Spleen (tissue), 11 donors: ENCODE data around the gene CACNA1D. TPM values are rescaled to one million over a fixed set of nuclear protein-coding genes. Genes with fewer than 3 reads are reported as not detected.

Source experiments
- DNase-seq: peaks from one replicate; pipeline ENCODE4 v3.0.0-alpha.2; 2020
- H3K27ac ChIP-seq, 8 donors: fragments of 200-600 bp; sonication (generic) in 7 of 8; 1 replicate in 4 of 8; 2 replicates in 4 of 8; pipeline versions ENCODE4 v1.5.0 to v1.8.0; 2016 to 2021; ENCODE audit warnings: inconsistent platforms in 4 of 8, mild to moderate bottlenecking in 4 of 8, moderate library complexity in 1 of 8
- H3K27me3 ChIP-seq, 7 donors: fragments of 200-600 bp; sonication (generic) in 6 of 7; replicated peaks in 1 of 7; 1 replicate in 4 of 7; 2 replicates in 3 of 7; pipeline versions ENCODE4 v1.5.0 to v1.8.0; 2016 to 2021; ENCODE audit warnings: inconsistent platforms in 3 of 7, mild to moderate bottlenecking in 1 of 7
- H3K36me3 ChIP-seq, 6 donors: fragments of 200-600 bp; sonication (generic) in 5 of 6; 1 replicate in 4 of 6; 2 replicates in 2 of 6; pipeline versions ENCODE4 v1.5.0 to v1.8.0; 2016 to 2021; ENCODE audit warnings: inconsistent platforms in 2 of 6
- H3K4me1 ChIP-seq, 6 donors: fragments of 200-600 bp; sonication (generic) in 5 of 6; 1 replicate in 3 of 6; 2 replicates in 3 of 6; pipeline versions ENCODE4 v1.5.0 to v1.8.0; 2016 to 2021; ENCODE audit warnings: inconsistent platforms in 3 of 6
- H3K4me3 ChIP-seq, 8 donors: fragments of 200-600 bp; sonication (generic) in 7 of 8; 1 replicate in 4 of 8; 2 replicates in 4 of 8; pipeline versions ENCODE4 v1.5.0 to v1.8.0; 2016 to 2021; ENCODE audit warnings: inconsistent platforms in 4 of 8, mild to moderate bottlenecking in 4 of 8, moderate library complexity in 2 of 8
- H3K9me3 ChIP-seq, 8 donors: fragments of 200-600 bp; sonication (generic) in 7 of 8; 1 replicate in 4 of 8; 2 replicates in 4 of 8; pipeline versions ENCODE4 v1.5.0 to v1.8.0; 2016 to 2021; ENCODE audit warnings: inconsistent platforms in 4 of 8
- POLR2A ChIP-seq, 3 donors: fragments of 450-650 bp; IDR thresholded peaks; one replicate each; pipeline ENCODE4 v1.5.1; 2017; ENCODE audit warnings: antibody characterized with exemption in 3 of 3, mild to moderate bottlenecking in 1 of 3
- POLR2AphosphoS5 ChIP-seq, 3 donors: sonication (generic); formaldehyde crosslinking; IDR thresholded peaks; one replicate each; pipeline ENCODE4 v1.5.1; 2017; ENCODE audit warnings: antibody characterized with exemption in 3 of 3
- WGBS, 5 donors: extraction: QIAGEN DNeasy Blood & Tissue Kit in 3 of 5; methylation state at CpG; one replicate each; pipeline versions ENCODE4 v1.1.5 to v1.1.7; 2013 to 2018; 5-methylcytosine and 5-hydroxymethylcytosine counted together
- intact Hi-C: fragments of 100-400 bp; cut with DNase I; formaldehyde crosslinking; loops from one replicate; pipeline ENCODE4 v1.15.0; 2023; ENCODE audit warnings: low total_unique reads
- polyA plus RNA-seq, 3 donors: library from polyadenylated mRNA; stranded (reverse); fragments of 200-250 nt; gene quantifications; one replicate each; pipeline ENCODE4 v1.2.1, GENCODE V29; 2013
- total RNA-seq, 7 donors: library from RNA; depleted of rRNA in 3 of 7; stranded (reverse); fragments of >200 nt in 3 of 7; fragmentation: NEBNext Ultra II Directional in 4 of 7; extraction: Animal tissue kit (Norgen Biotek cat#: 25700) in 4 of 7; gene quantifications; one replicate each; pipeline versions ENCODE4 v1.1.0 to v1.2.1, GENCODE V29; 2016 to 2021
- TF ChIP-seq, protein P1 (sequence below), 11 experiments: fragments of 200-600 bp in 7 of 11; fragments of 450-650 bp in 4 of 11; sonication (generic) in 4 of 11; IDR thresholded peaks in 8 of 11; conservative IDR thresholded peaks in 3 of 11; 1 replicate in 7 of 11; 2 replicates in 4 of 11; pipeline versions ENCODE4 v1.4.0 to v1.8.0; 2016 to 2021; ENCODE audit warnings: antibody characterized with exemption in 11 of 11, inconsistent platforms in 4 of 11, mild to moderate bottlenecking in 1 of 11
- donor health status: healthy with polysubstance abuse.
- donor health status: DM: no; HTN: no; CAD: no; lungs with moderate emphysema.
- donor health status: DM: no; HTN: no; CAD: no.
- donor health status: Bipolar disorder and iron deficiency.
- donor health status: healthy.
- donor health status: DM: no; HTN: no; CAD: no.
- donor health status: DM: yes; HTN: yes; CAD: no.

Gene CACNA1D
- total and polyA plus RNA-seq, 10 donors: 0.55 to 89.3 (median 19.1) TPM

DNA sequence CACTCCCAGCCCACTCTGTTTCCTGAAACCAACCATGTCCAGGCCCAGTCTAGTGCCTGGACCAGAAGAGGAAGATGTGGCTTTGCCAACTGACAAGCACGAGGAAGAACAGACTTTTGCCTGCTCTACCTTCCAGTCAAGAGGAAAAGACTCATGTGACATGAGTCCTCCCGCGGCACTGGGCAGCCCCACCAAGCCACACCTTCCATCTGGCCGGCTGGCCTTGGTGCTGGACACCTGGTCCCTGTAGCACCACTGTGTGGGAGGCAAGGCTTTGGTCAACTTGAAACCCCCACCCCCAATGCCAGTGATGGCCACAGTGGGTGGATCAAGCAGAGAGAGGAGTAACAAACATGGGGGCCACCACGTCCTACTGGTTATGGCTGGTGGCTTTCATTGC is 339.3 kb downstream of the CACNA1D start:
- H3K36me3 ChIP-seq: no peaks in the 10 kb centered on the region
- DNase-seq: no peak
- H3K27ac ChIP-seq: peak overlapping the region in 2 of 8 donors; percentile 28 to 39
- intact Hi-C loops: no loop called here
- TF ChIP-seq, protein P1, sequence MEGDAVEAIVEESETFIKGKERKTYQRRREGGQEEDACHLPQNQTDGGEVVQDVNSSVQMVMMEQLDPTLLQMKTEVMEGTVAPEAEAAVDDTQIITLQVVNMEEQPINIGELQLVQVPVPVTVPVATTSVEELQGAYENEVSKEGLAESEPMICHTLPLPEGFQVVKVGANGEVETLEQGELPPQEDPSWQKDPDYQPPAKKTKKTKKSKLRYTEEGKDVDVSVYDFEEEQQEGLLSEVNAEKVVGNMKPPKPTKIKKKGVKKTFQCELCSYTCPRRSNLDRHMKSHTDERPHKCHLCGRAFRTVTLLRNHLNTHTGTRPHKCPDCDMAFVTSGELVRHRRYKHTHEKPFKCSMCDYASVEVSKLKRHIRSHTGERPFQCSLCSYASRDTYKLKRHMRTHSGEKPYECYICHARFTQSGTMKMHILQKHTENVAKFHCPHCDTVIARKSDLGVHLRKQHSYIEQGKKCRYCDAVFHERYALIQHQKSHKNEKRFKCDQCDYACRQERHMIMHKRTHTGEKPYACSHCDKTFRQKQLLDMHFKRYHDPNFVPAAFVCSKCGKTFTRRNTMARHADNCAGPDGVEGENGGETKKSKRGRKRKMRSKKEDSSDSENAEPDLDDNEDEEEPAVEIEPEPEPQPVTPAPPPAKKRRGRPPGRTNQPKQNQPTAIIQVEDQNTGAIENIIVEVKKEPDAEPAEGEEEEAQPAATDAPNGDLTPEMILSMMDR (IDR thresholded peaks at IDR 0.05 in 8 of 11, conservative IDR thresholded peaks at IDR 0.05 in 3 of 11): no peak
- TF ChIP-seq POLR2A (IDR thresholded peaks at IDR 0.05) (no peak), POLR2AphosphoS5 (IDR thresholded peaks at IDR 0.05) (no peak)
- H3K27me3 ChIP-seq: no peaks in the 10 kb centered on the region
- no peaks in the 10 kb centered on the region for H3K9me3 ChIP-seq
- H3K4me3 ChIP-seq: no peak overlapping the region
- peaks cover 0 to 7% (median 0%) of the 10 kb centered on the region in 6 donors for H3K4me1 ChIP-seq
- WGBS, 5 donors: 36 to 79% (median 56%) methylated on average over 5 of the region's 5 CpGs

DNA sequence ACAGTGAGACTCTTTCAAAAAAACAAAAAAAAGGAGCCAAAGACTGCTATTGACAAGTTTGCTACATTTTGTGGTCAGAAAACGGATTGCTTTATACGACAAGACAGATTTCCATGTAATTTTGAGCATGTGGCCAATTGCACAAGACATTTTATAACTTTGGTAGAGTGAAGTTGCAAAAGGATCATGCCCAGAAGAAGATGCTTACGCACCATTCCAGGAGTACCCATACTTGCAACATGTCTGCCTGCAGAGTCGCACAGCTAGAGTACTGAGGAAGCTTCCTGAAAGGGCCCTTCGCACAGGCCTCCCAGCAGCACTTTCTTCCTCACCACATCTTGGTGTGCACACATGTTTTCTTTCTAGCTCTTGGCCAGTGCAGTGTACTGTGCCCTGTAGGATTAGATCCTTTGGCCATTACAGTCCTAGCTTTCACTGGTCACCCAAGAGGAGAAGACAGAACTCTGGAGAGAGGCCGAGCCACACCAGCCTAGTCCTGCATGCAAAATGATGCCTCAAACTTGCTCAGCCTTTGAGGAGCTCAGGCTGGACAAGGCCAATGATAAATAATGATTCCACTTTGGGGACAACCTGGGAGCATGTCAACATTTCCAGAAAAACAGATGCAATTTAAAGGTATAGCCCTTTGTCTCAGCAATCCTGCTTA is 340.2 kb downstream of the CACNA1D start:
- H3K4me1 ChIP-seq: peaks cover 0 to 6% (median 0%) of the 10 kb centered on the region in 6 donors
- H3K27ac ChIP-seq: peak overlapping the region in 1 of 8 donors; percentile 17
- H3K4me3 ChIP-seq: no peak overlapping the region
- TF ChIP-seq POLR2A (IDR thresholded peaks at IDR 0.05): no peak
- TF ChIP-seq POLR2AphosphoS5 (IDR thresholded peaks at IDR 0.05): no peak
- TF ChIP-seq, protein P1 (IDR thresholded peaks at IDR 0.05 in 8 of 11, conservative IDR thresholded peaks at IDR 0.05 in 3 of 11): no peak
- WGBS, 5 donors: 59 to 83% (median 75%) methylated on average over 6 of the region's 6 CpGs
- no peak for DNase-seq
- no peaks in the 10 kb centered on the region for H3K9me3 ChIP-seq
- no peaks in the 10 kb centered on the region for H3K36me3 ChIP-seq
- no peaks in the 10 kb centered on the region for H3K27me3 ChIP-seq
- intact Hi-C loops: no loop called here

DNA sequence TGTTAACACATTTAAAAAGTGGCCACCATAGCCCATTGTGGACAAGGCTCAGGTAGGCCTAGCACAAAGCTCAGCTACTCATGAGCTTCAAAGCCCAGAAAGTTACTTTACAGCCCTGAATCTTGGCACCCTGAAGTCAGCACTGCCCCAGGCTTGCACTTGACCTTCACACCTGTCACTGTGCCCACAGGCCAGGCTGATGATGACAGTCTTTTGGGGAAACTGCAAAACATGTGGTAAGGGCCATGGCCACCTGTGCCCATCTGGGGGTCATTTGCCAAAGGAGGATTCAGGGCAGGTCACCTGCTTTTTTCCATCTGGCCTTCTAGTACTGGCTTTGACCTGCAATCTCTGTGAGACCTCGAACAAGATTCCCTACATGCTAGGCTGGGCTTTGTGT is 340.8 kb downstream of the CACNA1D start:
- Histone ChIP-seq H3K9me3 (no peaks in the 10 kb centered on the region), H3K4me1 (peaks cover 0 to 6% (median 0%) of the 10 kb centered on the region in 6 donors), H3K27me3 (no peaks in the 10 kb centered on the region), H3K27ac (no peak overlapping the region), H3K36me3 (no peaks in the 10 kb centered on the region), H3K4me3 (no peak overlapping the region)
- WGBS, 5 donors: 58 to 87% (median 80%) methylated on average over 1 of the region's 1 CpG
- intact Hi-C loops: no loop called here
- DNase-seq: no peak
- TF ChIP-seq, protein P1 (IDR thresholded peaks at IDR 0.05 in 8 of 11, conservative IDR thresholded peaks at IDR 0.05 in 3 of 11): no peak
- TF ChIP-seq POLR2A (IDR thresholded peaks at IDR 0.05): no peak
- TF ChIP-seq POLR2AphosphoS5 (IDR thresholded peaks at IDR 0.05): no peak

DNA sequence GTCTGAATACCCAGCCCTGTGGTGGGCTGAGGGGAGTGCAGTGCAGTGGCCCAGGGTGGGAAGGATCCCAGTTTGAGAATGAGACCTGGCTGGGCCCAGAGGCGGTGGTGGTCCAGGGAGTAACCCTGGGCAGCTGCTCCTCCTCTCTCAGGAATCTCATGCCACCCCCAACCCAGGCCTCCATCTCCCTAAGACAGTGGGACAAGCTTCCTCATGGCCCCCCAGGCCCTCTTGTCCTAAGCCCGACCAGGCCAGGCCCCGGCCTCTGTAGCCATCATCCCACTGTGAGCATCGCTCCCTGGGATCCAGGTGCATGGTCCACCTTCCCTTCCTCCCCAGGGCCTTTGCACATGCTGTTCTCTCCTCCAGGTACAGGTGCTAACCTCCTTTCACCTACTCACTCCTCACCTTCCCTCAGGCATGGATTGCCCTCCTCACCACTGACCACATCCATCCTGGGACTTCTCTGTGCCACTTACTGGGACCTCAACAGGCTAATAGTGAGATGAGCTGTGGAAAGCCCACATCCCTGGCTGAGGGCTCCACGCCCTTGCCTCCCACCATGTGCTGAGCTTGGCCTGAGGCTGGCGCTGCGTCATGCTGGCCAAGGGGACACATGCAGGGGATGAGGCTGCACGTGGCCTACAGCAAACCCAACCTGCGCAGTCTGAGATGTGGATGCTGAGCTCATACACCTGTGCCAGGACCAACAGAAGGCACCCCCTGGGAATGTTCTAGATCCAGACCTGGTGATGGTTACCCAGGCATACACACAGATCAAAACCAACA is 341.9 kb downstream of the CACNA1D start:
- no peak overlapping the region for H3K4me3 ChIP-seq
- H3K9me3 ChIP-seq: no peaks in the 10 kb centered on the region
- no peak for TF ChIP-seq POLR2AphosphoS5 (IDR thresholded peaks at IDR 0.05)
- TF ChIP-seq, protein P1 (IDR thresholded peaks at IDR 0.05 in 8 of 11, conservative IDR thresholded peaks at IDR 0.05 in 3 of 11): no peak
- no peak for TF ChIP-seq POLR2A (IDR thresholded peaks at IDR 0.05)
- no peaks in the 10 kb centered on the region for H3K36me3 ChIP-seq
- no peak for DNase-seq
- WGBS, 5 donors: 86 to 97% (median 89%) methylated on average over 7 to 9 of the region's 9 CpGs
- H3K4me1 ChIP-seq: peaks cover 0 to 6% (median 0%) of the 10 kb centered on the region in 6 donors
- H3K27ac ChIP-seq: no peak overlapping the region
- intact Hi-C loops: no loop called here
- no peaks in the 10 kb centered on the region for H3K27me3 ChIP-seq
